Raji (cell line): ENCODE measurements around the gene FBXO44.

Experiments used
- POLR2A ChIP-seq: IDR thresholded peaks from 2 replicates; pipeline ENCODE4 v1.6.1; 2011; ENCODE audit warnings: low read depth, low read length, control low read depth; ENCODE audit not compliant: insufficient read depth

Gene FBXO44

DNA sequence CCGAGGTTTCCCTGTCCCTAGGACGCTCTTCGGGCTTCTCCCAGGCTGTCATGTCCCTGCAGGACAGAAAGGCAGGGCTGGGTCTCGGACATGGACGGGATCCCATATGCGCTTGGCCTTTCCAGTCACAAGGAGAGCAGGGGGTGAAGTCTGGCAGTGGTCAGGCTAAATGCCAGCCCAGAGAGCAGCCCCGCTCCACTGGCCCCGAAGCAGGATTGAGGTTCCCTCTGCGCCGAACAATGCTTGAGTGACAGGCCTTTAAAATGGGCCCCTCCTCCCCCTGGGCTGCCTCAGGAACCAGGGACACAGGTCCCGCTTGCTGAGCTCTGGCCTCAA lies 49.5 kb downstream of the FBXO44 start:
- TF ChIP-seq POLR2A: no peak

DNA sequence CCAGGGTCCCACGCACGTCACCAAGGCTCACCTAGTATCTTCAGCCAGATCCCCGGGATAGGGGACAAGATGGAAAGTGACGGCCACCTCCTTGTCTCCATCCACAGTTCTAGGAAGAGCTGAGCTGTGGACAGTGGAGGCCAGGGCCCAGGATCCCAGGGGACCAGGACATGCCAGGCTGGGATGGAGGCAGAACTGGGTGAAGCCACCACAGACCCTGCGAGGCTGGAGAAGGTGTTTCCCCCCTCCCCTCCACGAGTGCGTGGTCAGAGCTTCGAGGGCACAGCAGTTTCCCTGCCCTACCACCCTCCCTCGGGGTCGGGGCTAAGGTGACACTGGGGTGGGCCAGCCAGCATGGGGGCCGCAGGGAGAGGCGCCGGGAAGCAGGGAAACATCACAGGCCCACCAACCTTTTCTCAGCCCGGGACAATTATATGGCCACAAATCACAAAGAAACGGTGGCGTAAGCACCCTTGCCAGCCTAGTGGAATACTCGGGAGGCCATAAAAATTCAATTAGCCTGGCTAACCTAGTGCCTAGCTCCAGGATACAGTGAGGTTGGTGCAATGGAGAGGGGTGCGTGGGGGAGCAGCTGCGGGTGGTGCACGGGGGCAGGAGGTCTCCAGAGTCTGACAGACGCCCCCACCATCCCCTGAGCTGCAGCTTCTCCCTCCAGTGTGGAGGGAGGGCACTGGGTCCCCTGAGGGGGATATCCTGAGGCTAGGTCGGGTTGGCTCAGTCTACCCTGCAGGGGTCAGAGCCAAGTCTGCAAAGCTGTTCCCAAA lies 50.2 kb downstream of the FBXO44 start:
- no peak for TF ChIP-seq POLR2A

DNA sequence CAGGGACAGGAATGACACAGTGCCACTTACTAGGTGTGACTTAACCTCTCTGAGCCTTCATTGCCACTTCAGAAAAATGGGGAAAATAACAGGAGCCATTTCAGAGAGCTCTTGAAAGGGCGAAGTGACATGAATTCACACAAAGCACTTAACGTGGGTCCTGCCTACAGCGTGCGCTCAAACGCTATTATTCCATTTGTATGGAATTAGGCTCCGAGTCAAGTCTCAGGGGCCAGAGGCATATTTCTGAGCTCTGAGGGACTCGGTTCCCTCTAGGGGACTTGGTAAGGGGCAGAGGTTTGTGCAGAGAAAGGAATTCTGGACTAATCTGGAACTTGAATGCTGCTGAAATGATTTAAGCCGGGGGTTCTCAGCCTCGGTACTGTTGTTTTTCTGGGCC lies 50.9 kb downstream of the FBXO44 start:
- TF ChIP-seq POLR2A: no peak

DNA sequence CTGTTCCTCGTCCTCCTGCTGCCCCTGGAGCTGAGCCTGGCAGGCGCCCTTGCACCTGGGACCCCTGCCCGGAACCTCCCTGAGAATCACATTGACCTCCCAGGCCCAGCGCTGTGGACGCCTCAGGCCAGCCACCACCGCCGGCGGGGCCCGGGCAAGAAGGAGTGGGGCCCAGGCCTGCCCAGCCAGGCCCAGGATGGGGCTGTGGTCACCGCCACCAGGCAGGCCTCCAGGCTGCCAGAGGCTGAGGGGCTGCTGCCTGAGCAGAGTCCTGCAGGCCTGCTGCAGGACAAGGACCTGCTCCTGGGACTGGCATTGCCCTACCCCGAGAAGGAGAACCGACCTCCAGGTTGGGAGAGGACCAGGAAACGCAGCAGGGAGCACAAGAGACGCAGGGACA lies 51.6 kb downstream of the FBXO44 start:
- TF ChIP-seq POLR2A: no peak

DNA sequence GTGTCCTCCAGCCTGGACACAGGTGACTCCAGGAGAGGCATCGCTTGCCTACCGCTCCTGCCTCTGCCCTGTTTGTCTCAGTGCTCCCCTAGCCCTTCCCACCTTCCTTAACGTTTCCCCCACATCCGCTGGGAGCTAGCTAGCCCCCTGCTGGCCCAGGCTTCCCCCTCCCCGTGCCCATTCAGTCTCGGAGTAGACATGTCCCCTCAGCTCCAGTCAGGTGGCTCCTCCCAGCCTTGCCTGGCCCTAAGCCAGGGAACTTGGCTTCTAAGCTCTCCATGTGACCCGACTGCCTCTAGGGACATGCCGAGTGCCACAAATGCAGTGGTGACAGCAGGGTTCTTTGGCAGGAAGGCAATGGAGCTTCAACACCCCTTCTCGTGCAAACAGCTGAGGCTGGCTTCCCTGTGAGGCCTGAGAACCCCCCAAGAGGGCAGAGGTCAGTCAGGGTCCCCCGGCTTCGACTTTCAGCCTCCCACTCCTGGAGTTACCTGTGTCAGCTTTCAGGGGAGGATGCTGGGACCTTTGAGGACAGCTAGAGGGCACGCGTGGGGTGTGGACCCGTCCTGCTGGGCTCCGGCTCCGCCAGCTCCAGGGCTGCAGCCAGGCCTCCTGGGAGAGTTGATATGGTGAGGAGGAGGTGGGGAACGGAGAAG lies 53.1 kb downstream of the FBXO44 start:
- no peak for TF ChIP-seq POLR2A

DNA sequence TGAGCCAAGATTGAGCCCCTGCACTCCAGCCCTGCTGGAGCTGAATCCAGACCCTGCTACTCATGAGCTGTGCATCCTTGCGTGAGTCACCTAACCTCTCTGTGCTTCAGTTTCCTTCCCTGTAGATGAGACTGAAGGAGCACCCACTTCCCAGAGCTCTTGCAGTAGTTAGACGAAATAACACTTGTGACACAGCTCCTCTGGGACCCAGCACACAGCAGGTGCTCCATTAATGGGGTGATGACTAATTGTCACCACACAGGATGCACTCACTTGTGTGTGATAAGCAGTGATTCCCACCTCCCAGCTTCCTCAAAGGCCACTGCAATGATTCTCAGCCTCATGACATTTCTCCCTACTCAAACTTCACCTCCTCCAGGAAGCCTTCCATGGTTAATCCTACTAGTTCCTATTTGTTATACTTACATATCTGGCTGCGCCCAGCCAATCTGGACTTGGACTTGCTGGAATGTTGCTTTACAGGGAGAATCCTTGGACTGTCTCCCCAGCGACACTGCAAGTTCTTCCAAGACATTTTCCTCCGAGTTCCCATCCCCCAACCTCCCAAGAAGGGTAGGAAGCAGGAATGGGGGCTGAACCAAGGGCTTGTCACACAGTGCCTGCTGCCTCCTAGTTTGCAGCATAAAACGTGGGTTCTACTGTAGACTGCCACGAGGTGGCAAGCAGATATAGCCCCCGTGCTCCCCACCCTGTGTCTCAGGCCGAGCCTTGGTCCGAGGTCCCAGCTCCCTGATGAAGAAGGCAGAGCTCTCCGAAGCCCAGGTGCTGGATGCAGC lies 54.1 kb downstream of the FBXO44 start:
- TF ChIP-seq POLR2A: no peak

DNA sequence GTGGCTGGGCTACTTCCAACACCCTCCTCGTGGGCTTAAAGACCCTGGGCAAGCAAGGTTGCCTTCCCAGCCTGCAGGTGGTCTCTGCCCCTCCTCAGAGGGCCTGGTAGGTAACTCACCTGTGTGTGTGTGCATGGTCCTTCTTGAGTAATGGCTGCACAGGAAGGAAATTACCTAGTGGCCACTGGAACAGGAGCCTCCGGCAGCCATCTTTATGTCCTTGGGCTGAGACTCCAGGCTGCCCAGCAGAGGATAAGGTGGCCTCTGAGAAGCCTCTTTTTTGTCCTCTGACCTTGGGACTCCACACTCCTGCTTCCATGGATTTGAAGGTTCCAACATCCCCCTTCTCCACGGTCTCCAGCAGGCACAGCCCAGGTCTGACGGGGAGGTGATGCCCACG lies 56.8 kb downstream of the FBXO44 start:
- no peak for TF ChIP-seq POLR2A

DNA sequence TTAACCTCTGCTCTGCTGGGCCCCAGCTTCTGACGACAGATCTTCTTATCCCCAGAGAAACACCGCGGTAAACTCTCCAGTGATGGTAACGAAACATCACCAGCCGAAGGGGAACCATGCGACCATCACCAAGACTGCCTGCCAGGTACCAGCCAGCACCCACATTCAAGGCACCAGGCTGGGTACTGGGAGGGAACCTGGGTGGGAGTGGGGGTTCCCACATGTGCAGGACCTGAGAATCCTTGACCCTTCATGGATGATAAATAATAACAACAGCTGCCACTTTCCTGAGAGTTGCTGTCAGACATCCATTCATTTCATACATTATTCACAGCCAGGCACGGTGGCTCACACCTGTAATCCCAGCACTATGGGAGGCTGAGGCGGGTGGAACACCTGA lies 57.6 kb downstream of the FBXO44 start:
- TF ChIP-seq POLR2A: no peak
